AG08395 (cell line): Measurements from ENCODE around the gene TRIP11.
A peak's percentile ranks its signal among the peaks of the same experiment; 100 is the strongest.

Experiments
- DNase-seq: peaks from one replicate; pipeline ENCODE4 v3.0.0; 2012; ENCODE audit warnings: mixed read lengths, low spot score

The TRIP11 gene

DNA sequence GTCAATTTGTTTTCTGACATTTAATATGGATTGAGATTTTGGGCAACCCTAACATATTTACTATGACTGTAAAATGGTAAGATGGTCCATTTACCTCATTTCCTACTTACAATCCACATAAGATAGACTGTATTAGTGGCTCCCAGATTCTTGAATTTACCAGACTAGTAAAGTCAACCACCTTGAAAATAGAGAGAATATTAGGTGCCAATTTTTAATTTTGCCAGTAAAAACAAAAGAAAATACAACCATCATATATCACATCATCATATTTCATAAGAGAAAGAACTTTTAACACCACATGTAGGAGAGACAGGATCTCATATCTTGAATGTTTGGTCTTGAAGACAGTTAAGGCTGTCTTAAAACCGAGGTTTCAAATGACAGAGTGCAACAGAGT is 84.7 kb downstream of the TRIP11 start:
- DNase-seq: no peak

DNA sequence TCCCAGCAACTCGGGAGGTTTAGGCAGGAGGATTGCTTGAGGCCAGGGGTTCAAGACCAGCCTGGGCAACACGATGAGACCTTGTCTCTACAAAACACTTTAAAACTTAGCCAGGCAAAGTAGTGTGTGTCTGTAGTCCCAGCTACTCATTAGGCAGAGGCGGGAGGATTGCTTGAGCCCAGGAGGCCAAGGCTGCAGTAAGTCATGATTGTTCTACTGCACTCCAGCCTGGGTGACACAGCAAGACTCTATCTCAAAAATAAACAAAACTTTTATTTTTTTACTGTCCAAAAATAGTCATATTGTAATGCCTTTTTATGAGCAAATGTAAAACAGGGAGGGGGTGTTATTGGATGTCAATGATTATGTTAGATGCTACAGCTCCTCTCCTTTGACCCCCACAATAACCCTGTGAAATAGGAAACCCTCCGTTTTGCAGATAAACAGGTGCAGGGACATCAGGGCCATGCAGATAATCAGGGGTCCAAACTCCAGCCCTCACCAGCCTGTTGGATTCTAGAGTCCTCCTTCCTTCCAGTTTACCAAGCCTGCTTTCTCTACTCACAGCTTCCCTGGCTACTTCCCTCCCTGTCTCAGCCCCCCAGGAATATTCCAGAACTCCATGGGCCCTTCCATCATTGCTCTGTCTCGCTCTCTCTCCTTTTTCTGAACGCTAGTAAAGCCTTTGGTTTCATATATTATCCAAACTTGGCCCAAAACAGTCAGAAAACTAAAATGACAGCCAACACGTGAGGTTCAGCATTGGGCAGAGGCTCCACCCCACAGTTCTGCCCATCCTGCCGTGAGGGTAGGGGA is 86.5 kb downstream of the TRIP11 start:
- no peak for DNase-seq

DNA sequence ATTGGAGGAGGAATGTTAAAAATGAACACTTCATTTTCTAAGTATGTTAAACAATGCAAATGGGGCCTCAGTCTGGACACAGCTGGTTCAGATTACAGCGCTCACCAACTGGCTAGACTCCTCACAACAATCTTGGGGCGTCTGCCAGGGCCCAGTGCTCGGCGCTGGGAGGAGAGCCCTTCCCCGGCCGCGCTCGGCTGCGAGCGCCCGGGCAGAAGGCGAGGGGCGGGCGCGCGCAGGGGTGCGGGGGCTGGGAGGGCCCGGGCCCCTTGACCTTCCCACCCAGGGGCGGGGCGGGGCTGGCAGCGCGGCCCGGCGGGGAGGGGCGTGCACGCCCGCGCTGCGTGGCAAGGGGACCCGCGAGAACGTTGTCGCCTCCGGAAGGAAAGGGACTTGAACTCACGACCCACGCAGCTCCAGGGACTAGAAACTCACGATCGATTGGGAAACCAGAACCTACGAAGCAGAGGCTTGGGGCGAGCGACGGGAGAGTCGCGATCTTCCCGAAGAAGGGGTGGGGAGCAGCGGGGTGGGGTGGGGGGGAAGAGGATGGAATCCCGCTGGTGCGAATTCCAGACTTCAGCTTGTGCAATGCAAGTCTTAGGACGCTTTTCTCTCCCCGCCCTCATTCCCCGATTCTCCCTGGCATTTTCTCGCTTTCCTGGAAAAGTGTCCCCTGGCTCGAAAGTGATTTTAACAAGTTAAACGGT is 92.2 kb downstream of the TRIP11 start, which contains the start of gene FBLN5:
FBLN5 (minus strand) TSS at position 220 of the 710 bp plus-strand sequence. CDS start 465 bp downstream, outside the sequence.
- peak; percentile 87 for DNase-seq

DNA sequence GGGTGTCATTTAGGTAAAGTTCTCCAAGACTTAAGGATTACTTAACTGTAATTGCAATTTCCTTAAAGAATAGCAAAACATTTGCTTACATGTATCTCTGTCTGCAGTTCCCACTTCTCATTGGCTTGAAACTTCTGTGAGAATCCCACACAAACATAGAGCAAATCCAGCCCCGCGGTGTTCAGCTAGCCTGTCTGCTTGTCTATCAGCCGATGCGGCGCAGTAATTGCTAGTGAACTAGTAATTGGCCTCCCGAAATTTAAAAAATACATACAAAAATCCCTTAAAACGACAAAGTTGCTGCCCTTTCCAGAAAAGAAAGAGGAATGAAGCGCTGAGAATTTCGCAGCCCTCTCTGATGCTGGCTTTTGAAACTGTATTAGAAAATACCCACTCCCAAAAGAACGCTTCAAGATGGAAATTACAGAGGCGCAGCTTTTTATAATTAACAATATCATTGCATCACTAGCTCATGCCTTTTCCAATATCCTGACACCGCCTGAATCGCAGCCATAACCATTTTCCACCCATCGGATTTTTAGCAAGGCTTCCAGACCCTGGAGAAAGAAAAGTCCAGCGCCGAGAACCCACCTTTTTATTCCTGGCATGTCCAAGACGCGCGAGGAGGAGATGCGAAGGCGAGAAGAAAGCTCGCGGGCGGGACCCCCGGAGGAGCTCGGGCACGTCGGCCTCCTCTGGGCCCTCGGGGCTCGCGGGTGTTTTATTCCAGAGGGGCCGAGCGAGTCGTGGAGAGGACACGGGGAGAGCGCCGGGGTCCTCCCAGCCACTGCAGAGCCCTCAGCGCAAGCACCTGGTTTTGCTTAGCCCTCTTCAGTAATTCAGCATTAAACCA is 93.0 kb downstream of the TRIP11 start:
- DNase-seq: peak; percentile 16

DNA sequence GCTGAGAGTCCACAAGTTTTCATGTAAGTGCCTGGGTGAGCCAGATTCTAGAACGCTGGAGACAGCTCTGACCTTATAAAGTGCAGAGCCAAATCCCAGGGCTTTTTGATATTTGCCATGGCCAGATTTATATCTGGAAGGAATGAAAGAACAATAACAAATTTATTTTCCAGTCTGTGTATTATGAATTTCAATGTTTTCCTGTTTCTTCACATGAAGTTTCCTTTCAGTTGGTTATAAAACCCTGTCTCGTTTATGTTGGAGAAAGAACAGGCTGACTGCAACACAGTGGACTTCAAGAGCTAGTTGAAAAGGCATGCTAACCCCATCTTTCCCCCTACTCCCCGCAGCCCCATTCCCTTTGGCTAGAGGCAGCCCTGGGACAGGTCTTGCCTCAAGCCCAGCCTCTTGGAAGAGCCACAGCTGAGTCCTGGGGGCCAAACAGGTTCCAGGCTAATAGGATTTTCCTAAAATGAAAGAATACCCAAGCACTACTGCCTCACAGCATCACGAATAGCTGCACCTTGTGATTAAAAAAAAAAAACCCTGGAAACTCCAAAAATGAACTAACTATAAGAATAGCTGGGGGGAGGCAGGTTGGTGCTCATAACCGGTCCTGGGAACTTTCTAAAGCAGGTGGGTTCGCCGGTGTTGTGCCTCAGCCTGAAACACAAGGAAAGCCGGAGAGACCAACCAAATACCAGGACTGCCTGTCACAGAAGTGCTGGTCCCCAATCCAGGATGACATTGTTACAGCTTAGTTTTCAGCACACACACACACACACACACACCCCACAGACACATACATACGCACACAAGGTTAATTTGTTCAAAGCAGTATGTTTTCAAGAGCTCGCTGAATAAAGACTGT is 93.9 kb downstream of the TRIP11 start:
- no peak for DNase-seq

DNA sequence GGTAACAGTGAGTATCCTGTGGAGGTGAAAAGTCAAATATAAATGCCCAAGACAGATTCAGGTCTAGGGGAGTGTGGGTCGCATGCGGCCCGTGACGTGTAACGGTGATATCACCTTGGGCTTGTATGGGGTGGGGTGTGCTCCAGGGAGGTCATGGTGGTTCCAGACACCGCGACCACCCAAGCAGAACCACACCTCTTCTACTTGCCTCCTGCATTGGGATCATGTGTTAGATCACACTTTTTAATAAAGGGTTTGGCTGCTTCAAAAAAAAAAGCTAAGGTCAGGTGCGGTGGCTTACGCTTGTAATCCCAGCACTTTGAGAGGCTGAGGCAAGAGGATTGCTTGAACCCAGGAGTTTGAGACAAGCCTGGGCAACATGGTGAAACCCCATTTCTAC is 96.9 kb downstream of the TRIP11 start:
- no peak for DNase-seq

DNA sequence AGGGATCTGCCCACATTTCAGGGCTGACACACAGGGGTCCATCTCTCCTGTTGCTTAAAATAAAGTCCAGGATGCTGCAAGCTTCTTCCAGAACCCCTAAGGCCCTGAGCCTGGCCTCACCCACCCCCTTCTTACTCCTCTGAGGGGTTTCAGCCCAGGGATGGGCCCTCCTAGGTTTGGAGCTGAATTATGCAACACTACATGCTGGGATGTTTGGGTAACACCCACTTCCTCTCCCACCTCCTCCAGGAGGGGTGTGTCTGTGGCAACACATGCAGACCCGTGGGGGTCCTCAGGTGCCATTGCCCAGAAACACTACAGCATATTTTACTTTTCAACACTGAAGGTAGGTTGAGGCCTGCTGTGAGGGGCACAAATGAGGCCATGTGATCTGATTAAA is 97.7 kb downstream of the TRIP11 start:
- no peak for DNase-seq

DNA sequence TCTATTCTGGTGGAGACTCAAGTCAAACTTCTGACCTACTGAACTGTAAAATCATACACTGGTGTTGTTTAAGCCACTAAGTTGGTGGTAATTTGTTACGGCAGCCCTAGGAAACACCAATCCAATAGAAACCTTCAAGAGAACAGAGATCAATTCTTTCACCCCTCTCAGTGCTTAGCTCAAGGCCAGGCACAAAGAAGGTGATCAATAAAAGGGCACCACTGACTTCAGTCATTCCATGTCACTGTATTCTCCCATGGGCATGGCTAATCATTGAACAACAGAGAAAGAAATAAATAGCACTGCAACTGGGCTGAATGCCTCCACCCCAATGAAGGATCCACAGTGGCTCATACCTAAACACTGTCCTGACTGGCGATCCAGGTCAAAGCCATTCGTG is 99.7 kb downstream of the TRIP11 start:
- DNase-seq: no peak

DNA sequence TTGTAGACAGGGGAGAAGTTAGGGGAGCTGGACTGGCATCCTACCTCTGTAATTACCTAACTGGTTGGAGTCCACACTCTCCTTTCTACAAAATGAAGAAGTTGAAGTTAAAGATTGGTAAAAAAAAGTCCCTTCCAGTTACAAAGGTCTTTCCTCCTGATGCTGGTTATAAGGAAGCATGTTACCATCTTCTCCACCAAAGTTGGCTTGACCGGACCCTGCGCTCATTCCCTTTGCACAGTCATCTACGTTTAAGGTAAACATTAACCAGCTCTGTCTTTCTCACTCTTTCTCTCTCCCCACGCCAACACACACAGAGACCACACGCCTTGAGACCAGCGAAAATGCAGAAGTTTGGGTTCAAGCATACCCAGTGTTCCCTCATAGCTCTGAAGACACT is 104.3 kb downstream of the TRIP11 start:
- DNase-seq: no peak

DNA sequence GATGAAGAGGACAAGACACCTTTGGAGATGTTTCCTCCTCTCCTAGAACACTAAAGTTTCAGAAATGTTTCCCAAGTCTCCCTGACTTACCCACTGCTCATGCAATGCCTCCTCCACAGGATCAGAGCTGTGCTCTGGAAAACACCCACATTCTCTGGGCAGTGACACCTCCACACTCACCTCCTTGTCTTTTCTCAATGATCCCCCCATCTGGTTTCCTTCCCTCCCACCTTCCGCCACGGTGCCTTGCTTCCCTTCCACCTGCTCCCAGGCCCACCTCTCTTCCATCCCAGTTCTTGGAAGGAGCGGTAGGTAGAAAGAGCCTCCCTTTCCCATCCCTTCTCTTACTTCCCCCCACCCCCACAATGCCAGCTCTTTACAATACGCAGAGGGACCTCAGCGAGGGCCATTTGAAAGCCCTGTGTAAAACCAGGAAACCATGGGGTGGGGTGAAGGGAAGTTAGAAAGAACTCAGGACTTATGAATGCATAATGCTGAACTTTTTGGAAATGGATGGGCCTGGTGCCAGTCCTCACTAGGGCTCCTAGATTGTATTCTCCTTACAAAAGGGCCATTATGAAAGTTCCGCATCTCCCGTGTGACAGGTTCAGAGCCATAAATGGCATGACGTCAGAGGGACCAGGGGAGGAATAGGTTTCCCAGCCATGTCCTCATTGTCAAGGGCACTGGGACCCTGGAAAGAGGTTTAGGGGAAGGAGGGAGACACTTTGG is 105.1 kb downstream of the TRIP11 start:
- no peak for DNase-seq

DNA sequence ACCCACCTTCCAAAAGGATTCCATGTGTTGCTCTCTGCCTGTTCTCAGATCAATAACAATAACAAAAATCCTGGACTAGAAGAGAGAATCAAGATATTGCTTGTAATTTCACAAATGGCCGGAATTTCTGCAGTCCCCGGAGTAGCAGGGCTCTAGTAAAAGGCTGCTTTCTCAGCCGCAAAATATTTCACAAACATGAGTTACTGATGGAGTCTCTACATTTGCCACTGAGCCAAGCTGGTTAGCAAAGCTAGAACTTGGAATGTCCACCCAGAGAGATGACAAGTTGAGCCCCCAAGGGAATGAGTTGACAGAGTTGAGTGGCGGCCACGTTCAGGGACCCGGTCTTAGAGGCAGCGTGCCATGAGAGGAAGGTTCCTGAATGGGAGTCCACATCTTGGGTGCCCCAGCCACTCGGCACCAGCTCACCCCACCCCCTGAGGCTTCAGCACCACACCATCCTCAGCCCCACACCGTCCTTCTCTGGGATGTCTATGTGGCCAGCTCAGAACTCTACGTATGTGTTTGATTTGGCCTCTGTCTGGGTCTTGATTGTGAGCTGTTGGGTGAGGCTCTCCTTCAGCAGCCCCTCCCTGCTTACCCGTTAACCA is 108.3 kb downstream of the TRIP11 start:
- DNase-seq: no peak

DNA sequence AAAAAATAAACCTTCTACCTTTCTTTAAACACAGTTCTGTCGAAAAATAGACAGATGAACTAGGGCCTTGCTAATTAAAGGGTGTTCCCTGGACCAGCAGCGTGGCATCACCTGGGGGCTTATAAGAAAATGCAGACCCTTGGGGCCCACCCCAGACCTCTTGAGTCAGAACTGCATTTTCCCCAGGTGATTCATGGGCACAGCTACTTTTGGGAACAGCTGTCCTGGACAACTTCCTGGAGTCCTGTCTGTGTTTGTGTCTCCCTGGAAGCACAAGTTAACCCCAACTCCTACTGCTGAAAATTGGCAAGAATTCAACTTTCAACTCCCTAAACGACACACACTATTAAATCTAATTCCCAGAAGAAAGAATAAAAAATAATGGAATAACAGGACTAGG is 110.2 kb downstream of the TRIP11 start:
- peak; percentile 32 for DNase-seq

DNA sequence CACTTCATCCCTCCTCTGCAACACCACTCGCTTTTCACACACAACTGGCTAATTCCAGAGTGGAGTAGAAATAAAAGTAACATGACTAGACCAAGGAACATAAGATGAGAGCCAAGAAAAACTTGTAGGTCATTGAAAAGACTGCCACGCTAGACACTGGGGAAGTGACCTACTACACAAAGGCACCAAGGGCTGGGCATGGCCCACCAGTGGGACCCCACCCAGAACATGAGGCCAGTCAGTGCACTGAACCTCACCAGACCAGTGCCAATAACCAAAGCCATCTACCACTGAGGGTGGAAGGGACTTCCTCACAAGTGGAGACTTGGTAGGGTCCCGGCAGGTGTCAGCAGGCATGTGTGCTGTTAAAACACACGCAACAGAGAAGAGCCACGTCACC is 112.1 kb downstream of the TRIP11 start:
- DNase-seq: no peak

DNA sequence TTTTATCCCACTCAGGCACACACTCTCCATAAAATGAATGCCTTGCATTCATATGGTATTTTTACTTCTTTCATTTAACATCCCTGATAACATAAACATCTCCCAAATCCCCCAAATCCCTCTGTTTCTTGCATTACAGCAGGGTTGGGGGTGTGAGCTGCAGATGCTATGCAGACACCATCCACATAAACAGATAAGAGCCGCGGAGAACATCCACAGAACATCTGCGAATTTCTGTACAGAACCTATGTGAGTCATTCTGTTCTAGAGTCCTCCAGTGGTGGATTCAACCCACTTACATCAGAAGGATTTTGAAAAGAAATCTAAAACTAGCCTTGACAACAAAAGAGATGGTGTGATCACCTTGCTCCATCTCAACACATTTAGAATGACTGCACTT is 112.7 kb downstream of the TRIP11 start:
- no peak for DNase-seq

DNA sequence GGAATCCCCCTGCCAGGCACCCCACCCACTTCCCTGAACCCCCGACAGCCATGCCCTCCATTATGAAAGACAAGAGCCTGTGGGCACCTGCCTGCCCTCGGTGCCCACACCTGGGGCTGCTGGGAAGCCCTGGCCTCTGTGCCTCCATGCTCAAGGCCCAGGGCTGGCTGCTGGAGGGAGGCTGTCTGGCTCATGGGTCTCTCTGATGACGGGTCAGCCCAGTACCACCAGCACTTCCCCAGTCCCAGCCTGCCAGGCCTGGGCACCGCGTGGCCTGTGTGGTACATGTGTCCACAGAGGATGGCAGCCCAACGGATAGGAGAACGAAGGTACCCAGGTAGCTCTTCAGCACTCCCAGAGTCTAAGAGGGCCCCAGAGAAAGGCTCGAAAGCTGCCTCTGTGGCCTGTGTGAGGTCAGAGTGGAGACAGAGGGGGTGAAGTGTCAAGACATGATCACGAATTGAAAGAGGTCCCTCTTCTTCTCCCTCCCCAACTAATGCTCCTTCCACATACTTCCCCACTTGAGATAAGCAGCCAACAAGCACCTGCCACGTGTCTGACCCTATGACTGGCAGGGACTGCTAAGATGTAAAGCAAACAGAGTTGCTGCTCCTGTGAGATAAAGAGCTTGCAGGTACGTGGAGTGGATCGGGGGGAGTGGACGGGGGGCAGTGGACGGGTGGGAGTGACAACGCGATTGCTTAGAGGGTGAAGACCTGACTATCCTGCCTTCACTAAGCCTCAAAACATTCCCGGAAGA is 113.5 kb downstream of the TRIP11 start:
- no peak for DNase-seq

DNA sequence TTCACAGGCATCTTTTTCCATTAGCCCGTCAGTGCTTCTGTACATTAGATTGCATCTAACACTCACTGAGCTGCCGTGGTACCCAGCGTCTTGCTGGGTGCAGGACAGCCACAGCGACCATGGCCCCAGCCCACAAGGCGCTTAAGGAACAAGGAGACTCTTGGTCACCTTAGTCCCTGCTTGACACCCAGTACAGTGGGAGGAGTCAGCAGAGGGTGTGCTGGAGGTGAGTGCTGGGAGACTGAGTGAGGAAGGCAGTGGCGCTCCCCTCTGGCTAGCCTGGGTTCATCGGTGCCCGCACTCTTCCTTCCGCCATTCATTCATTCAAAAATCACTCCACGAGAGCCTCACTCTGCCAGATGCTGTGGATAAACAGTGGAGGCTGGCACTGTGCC is 114.1 kb downstream of the TRIP11 start:
- no peak for DNase-seq

DNA sequence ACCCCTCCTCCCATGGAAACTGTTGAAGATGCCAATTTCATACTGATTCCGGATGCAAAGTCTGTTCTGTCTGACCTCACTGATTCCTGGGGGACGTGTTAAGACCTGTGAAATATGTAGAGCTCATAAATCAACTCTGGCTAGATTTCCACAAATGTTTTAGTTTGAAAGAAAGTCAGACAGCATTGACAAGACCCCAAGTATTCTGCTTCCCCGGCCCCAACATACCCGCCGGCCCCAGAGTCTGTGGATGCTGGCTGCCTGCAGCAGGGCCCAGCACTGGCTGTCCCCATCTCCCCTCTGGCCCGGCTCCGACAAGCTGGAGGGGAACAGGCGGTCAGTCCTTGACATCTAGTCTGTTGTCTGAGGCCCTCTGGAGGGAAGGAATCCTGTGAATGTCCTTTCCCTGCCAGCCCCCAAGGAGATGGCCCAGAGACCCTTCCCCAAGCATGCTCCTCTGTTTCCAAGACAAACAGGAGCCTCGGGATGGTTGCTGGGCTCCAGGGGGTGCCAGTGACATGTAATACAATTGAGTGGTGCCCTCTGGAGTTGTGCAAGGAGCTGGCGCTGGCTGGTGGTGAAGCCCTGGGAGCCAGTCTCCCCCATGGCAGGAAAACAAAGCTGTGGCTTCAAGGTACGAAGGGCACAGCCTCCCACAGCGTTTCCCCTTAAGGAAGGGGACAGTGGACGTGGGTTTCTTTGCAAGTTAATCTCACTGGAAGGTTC is 114.7 kb downstream of the TRIP11 start:
- no peak for DNase-seq

DNA sequence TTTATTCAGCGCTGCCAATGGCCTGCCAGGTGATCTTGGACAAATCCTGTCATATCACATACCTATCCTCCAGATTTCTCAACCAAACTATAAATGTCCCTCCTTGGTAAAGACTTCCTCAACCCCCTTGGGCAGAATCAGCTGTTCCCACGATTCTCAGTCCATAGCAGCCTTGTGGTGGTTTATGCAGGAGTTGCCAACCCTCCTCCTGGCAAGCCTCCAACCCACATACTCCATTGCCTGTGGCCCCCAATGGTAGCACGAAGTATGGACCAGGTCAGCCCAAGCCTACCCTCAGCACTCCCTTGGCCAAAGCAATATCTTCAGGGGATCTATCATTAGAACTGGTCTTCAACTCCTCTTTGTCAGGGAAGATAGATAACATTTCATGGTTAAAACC is 119.3 kb downstream of the TRIP11 start:
- DNase-seq: no peak

DNA sequence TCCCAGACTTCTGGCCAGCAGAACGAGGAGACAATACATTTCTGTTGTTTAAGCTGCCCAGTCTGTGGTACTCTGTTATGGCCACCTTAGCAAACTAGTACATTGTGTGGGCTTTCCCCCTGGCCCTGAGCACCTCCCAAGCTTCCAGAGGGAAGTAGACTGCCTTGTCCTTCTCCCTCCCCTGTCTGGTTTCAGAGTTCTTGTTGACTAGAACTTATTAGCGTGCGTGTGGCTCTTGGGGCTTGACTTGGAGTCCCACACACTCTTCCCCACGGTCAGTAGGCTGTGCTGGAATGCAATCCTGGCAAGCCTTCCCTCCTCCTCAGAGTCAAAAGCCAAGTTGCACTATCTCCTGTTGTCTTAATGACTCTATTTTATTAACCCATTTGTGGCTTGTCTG is 120.0 kb downstream of the TRIP11 start:
- peak; percentile 76 for DNase-seq
